GM20000 (cell line): ENCODE data around the gene CDC42EP3.

ENCODE experiments used
- DNase-seq: peaks from one replicate; pipeline ENCODE4 v3.0.0; 2012; ENCODE audit warnings: low spot score
- TF ChIP-seq, protein P1 (sequence below): IDR thresholded peaks from 2 replicates; pipeline ENCODE4 v1.5.1; 2012; ENCODE audit warnings: mild to moderate bottlenecking, control low read depth; ENCODE audit errors: extremely low read depth, missing control alignments

The CDC42EP3 gene

DNA sequence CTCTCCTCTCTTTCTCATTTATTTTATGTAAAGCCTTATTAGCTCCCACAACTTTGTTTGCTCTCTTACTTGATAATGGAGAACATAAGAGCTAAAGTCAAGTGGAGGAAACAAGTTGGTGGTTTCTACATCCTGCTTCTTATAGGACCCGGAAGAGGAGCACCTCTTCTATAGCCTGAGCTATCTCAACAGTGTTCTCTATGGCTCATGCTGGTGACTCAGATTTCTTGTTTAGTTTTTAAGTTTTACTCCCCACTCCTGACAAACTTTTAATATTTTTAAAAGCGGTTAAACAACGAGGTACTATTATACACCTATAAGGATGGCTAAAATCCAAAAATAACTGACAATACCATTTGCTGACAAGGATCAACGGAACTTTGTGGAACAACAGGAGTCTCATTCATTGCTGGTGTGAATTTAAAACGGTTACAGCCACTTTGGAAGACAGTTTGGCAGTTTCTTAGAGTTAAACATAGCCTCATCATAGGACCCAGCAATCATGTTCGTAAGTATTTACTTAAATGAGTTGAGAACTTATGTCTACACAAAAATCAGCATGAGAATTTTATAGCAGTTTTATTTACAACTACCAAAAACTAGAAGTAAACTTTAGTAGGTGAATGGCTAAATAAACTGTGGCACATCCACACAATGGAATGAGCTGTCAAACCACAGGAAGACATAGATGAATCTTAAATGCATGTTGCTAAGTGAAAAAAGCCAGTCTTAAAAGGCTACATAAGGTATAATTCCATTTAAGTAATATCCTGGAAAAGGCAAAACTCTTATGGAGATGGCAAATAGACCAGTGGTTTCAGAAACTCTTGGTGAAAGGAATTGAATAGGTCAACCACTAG, 12.7 kb upstream of the CDC42EP3 start:
- TF ChIP-seq, protein P1, sequence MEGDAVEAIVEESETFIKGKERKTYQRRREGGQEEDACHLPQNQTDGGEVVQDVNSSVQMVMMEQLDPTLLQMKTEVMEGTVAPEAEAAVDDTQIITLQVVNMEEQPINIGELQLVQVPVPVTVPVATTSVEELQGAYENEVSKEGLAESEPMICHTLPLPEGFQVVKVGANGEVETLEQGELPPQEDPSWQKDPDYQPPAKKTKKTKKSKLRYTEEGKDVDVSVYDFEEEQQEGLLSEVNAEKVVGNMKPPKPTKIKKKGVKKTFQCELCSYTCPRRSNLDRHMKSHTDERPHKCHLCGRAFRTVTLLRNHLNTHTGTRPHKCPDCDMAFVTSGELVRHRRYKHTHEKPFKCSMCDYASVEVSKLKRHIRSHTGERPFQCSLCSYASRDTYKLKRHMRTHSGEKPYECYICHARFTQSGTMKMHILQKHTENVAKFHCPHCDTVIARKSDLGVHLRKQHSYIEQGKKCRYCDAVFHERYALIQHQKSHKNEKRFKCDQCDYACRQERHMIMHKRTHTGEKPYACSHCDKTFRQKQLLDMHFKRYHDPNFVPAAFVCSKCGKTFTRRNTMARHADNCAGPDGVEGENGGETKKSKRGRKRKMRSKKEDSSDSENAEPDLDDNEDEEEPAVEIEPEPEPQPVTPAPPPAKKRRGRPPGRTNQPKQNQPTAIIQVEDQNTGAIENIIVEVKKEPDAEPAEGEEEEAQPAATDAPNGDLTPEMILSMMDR, result no peak
- no peak for DNase-seq

DNA sequence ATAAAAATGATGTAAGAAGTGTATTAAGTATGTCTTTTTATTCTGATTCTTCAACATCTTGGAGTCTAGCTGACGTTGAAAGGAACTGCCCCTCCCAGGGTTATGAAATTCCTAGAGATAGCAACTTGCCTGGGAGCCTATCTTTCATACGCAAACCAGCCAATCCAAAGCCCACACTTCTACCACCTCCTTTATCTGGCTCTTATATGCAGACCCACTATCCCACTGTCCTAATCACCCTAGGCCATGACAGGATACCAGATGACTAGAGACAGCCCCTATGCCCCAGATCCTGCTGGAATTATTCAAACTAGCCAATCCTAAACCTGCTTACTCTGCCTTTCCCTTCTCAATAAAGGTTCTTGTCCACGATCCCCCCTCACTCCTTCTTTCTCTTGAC, 11.8 kb upstream of the CDC42EP3 start:
- TF ChIP-seq, protein P1, result no peak
- DNase-seq, result no peak

DNA sequence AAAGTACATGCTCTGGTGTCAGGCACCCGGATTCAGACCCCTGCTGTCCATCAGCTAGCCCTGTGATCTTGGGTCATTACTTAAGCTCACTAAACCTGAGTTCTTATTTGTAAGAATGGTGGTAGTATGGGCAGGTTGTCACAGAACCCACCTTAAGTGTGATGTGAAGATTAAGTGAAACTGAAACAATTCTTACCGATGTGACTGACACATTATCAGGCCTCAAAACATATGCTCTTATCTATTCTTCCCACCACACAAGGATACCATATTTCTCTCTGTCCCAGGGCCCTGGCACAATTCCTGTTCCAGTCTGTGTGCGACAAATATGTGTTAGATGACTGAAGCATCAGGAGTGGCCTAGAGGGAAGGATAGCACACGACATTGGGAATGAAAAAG, 11.0 kb upstream of the CDC42EP3 start:
- no peak for DNase-seq
- TF ChIP-seq, protein P1, result no peak

DNA sequence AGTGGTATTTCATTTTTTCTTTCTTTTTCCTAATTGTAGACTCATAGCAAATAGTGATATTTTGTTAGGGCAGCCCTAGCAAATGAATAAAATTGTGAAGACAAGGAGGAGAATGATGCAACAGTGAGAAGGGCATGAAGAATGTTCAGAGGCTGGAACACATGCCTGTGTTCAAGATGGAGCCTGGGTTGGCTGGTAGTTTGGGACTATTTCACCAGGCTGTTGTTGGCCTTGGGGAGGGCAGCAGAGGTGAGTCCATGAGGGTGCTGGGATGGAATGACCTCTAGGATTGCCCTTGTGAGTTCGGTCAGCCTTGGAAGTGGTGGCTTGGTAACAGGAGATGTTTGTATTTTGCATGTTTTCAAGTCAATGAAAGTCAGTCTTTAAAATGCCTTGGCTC, 10.1 kb upstream of the CDC42EP3 start:
- TF ChIP-seq, protein P1, result no peak
- DNase-seq, result no peak

DNA sequence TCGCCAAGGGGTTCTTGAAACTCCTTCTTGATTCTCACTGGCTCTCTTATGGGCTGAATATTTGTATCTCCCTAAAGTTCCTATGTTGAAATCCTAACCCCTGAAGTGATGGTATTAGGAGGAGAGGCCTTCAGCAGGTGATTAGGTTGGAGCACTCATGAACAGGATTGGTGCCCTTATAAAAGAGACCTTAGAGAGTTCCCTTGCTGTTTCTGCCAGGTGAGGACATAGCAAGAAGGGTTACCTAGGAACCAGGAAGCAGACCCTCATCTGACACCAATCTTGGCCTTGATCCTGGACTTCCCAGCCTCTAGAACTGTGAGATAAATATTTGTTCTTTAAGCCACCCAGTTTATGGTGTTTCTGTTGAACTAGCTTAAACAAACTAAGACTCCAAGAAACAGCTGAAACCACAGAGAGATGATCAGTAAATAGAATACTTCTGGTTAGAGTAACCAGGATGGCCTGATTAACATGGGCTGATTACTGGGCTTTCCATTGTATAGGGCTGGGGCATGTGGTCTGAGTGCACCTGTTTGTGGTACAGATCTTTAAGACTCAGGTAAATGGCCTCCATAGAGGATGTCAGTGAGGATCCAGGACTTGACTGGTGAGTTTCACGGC, 7.7 kb upstream of the CDC42EP3 start:
- DNase-seq, result no peak
- TF ChIP-seq, protein P1, result no peak

DNA sequence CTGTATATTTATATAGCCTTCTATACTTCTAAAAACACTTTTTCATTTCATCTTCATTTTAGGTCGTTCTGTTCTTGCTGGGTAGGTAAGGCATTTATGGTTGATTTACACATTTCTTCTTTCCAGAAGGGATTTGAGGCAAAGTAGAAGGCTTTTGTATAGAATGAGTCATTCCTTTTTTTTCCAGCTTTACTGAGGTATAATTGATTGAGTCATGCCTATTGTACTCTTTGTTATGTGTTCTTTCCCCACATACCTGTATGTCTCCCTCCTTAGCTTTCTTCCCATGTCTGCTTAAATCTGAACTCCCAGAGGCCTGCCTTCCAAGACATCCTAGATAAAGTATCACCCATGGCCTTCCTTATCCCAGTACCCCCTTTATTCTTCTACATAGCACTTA, 4.8 kb upstream of the CDC42EP3 start:
- TF ChIP-seq, protein P1, result no peak
- no peak for DNase-seq

DNA sequence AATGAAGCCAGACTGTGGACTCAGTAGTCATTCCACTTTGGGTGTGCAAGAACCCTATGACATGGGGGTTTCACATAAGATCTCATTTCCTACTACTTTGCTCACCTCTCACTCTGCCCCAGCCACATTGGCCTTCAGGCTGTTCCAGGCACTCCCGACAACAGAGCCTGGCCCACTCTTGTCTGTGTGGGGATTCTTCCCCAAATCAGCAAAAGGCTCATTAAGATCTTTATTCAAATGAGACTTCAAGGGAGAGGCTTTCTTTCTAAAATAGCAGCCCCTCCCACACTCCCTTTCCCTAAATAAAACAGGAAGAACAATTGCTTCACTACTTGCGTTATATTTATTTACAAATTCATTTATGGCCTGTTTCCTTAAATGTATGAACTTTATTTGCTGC, 3.5 kb upstream of the CDC42EP3 start:
- TF ChIP-seq, protein P1, result no peak
- no peak for DNase-seq
